GM19438 (cell line): ENCODE results near the gene ARHGAP9.
"Not testable (repeated sequence)": the region's sequence is repeated elsewhere in the genome, so short reads cannot be mapped to it uniquely, and the experiment has no call there.

ENCODE experiments used
- ATAC-seq: cut with Tn5 transposase; IDR thresholded peaks from one replicate; pipeline ENCODE4 v1.9.1; 2021; ENCODE audit warnings: low read depth; ENCODE audit not compliant: unreplicated experiment

ARHGAP9 gene

DNA sequence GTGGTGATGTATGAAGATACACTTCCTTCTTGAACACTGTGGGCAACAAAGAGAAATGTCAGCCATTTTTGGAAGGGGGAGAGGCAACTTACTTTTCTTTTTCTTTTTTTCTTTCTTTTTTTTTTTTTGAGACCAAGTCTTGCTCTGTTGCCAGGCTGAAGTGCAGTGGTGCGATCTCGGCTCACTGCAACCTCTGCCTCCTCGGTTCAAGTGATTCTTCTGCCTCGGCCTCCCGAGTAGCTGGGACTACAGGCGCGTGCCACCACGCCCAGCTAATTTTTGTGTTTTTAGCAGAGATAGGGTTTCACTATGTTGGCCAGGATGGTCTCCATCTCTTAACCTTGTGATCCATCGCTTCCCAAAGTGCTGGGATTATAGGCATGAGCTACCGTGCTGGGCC, 38.1 kb upstream of the ARHGAP9 start:
- not testable (repeated sequence) for ATAC-seq

DNA sequence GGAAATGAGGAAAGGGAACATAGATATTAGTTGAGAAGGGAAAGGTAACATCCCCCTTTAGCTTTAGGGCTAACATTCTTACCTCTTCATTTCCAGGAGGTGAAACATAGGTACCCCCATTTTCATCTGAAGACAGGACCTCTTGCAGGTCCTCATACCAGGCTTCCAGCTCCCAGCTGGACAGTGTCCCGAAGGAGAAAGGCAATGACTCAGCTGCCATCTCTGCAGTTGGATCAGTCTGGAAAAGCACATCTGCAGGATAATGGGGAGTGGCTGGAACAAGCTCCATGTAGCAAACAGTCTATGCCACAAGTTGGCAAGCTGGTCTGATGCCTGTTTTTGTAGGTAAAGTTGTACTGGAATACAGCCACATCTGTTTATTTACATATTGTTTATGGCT, 37.5 kb upstream of the ARHGAP9 start:
- no peak for ATAC-seq

DNA sequence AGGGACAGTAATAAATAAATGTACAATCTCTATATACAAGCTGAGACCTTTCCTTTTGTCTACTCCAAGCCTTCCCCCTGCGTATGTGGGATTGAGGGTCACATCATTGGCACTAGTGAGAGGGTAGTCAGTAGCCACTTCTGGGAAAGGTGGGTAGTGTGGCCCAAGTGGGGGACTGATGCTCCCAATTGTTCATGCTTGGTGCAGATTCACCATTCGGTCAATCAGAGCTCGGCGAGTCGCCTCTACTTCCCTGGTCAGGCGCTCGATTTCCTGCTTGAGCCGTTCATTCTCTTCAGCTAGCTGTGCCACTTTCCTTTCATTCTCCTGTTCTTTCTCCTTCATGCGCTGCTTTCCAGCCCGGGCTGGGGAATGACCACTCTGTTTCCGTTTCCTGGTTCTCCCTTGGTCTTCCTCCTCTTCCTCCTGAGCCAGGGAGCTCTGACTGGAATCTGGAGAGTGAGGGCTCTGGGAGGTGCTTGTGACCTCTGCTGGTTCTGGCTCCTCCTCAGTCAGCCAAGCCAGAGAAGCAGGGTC, 37.0 kb upstream of the ARHGAP9 start:
- no peak for ATAC-seq

DNA sequence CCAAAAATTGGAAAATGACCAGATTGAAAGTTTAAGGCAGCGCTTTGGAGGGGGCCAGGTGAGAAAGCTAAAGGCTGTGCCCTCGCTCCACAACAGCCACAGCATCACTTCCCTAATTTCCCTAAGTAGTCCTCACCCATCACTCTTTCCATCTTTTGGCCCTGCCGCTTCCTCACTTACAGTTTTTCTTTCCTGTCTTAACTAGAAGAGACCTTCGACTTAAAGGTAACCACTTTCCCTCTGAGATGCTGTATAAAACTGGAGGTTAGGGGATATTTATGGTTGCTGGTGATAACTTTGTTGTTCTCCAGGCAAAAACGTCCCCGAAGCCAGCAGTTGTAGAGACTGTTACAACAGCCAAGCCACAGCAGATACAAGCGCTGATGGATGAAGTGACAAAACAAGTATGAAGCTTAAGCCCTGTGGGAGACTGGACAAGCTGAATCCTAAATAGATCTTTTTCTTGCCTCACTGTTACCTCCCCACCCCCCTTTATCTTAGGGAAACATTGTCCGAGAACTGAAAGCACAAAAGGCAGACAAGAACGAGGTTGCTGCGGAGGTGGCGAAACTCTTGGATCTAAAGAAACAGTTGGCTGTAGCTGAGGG, 36.4 kb upstream of the ARHGAP9 start:
- ATAC-seq: no peak

DNA sequence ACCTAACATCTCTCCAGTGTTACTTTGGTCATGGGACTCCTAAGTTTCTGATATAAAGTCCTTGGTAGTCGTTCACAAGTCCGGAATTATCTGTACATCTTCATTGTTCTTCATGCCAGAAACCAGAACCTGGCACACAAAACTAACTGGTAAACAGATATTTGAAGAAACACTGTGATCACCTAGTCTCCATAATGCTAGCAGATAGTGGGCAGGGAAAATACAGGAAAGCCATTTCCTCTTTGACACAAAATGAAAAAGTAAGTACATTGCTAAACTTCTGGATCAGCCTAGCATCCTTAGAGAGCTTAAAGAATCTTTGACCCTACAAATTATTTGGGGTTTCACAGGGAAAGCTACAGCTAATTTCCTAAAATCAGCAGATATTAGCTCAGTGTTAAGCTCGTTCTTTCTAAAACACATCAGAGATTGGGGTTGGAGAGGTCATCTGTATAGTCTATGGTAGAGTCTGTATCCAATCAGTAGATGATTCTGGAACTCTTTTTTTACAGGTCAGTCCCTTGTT, 35.8 kb upstream of the ARHGAP9 start:
- no peak for ATAC-seq

DNA sequence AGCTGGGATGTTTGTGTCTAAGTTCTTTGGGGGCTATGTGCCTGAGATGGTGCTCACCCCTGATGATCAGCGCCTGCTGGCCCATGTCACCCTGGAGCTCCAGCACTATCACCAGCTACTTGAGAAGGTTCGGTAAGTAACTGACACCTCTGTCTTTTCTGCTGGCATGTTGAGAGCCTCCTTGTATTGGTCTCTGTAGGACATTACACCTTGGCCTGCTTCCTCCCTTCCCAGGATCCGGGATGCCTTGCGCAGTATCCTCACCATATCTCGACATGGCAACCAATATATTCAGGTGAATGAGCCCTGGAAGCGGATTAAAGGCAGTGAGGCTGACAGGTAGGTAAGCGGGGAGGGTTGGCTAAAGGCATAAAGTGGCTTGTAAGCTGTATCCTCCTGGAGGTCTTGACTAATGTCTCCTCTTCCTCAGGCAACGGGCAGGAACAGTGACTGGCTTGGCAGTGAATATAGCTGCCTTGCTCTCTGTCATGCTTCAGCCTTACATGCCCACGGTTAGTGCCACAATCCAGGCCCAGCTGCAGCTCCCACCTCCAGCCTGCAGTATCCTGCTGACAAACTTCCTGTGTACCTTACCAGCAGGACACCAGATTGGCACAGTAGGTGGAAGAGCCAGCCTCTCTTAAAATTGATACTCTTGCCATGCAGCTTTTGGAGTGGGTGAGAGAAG, 35.2 kb upstream of the ARHGAP9 start:
- ATAC-seq: no peak

DNA sequence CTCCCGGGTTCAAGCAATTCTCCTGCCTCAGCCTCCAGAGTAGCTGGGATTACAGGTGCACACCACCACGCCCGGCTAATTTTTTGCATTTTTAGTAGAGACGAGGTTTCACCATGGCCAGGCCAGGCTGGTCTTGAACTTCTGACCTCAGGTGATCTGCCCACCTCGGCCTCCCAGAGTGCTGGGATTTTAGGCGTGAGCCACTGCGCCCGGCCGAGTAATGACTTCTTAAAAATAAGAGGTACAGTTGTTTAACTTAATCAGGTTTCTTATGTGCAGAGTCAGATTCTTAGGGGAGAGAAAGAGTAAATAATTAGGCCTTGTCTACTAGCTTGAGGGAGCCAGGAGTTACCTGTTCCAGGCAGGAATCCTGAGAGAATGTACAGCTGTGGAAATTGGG, 34.6 kb upstream of the ARHGAP9 start:
- not testable (repeated sequence) for ATAC-seq

DNA sequence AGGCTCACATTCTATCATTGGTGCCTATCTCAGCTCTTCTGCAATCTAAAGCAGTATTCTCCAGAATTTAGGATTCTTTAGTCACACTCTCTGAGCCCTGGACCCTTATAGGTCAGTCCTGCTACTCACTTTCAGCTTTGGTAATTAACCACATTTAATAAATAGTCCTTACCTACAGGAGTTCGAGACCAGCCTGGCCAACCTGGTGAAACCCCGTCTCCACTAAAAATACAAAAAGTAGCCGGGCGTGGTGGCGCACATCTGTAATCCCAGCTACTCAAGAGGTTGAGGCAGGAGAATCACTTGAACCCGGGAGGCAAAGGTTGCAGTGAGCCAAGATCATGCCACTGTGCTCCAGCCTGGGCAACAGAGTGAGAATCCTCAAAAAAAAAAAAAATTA, 34.0 kb upstream of the ARHGAP9 start:
- not testable (repeated sequence) for ATAC-seq

DNA sequence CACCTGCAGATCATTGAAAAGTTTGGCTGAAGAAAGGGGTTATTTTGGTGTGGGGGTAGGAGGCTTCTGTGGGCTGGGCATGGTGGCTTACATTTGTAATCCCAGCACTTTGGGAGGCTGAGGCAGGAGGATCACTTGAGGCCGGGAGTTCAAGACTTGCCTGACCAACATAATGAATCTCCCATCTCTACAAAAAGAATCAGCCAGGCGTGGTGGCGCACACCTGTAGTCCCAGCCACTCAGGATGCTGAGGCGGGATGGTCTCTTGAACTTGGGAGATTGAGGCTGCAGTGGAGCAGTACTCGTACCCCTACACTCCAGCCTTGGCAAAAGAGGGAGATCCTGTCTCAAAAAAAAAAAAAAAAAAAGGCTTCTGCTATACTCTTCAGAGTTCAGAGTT, 33.6 kb upstream of the ARHGAP9 start:
- ATAC-seq: no peak

DNA sequence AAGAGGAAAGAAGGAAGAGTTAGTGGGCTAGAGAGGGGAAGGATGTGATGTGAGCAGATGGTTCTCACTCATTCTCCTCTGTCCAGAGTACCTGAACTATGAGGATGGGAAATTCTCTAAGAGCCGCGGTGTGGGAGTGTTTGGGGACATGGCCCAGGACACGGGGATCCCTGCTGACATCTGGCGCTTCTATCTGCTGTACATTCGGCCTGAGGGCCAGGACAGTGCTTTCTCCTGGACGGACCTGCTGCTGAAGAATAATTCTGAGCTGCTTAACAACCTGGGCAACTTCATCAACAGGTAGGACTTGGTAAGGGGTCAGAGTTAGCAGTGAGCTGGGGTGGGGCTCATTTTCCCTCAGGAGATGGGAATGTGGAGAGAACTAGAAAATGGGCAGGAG, 33.0 kb upstream of the ARHGAP9 start:
- ATAC-seq: no peak

DNA sequence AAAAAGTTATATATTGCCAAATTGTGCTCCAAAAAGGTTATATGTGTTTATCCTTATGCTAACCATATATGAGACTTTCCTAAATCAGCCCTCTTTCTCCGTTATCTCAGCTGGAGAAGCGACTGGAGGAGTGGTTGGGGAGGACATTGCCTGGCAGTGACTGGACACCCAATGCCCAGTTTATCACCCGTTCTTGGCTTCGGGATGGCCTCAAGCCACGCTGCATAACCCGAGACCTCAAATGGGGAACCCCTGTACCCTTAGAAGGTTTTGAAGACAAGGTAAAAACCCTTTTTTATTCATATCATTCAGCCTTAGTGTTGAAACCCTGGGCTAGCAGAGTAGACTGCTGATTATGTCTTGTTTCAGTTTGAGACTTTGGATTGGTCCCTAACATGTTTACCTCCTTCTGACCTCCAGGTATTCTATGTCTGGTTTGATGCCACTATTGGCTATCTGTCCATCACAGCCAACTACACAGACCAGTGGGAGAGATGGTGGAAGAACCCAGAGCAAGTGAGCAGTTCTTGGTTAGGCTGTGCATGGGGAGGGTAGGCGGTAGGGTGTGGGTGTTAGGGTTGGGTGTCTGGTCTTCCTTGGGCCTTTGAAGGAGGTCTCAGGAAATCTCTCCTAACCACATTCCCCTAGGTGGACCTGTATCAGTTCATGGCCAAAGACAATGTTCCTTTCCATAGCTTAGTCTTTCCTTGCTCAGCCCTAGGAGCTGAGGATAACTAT, 32.1 kb upstream of the ARHGAP9 start:
- no peak for ATAC-seq

DNA sequence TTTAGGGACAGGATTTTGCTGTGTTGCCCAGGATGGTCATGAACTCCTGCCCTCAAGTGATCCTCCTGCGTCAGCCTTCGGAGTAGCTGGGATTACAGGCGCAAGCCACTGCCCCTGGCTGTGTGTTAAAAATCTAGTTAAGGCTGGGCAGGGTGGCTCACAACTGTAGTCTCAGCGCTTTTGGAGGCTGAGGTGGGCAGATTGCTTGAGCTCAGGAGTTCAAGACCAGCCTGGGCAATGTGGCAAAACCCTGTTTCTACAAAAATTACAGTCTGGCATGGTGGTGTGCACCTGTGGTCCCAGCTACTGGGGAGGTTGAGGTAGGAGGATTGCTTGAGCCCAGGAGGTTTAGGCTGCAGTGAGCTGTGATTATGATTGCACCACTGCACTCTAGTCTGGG, 31.5 kb upstream of the ARHGAP9 start:
- no peak for ATAC-seq

DNA sequence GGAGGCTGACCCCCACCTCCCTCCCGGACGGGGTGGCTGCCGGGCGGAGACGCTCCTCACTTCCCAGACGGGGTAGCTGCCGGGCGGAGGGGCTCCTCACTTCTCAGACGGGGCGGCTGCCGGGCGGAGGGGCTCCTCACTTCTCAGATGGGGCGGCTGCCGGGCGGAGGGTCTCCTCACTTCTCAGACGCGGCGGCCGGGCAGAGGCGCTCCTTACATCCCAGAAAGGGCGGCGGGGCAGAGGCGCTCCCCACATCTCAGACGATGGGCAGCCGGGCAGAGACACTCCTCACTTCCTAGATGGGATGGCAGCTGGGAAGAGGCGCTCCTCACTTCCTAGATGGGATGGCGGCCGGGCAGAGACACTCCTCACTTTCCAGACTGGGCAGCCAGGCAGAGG, 28.1 kb upstream of the ARHGAP9 start:
- not testable (repeated sequence) for ATAC-seq

DNA sequence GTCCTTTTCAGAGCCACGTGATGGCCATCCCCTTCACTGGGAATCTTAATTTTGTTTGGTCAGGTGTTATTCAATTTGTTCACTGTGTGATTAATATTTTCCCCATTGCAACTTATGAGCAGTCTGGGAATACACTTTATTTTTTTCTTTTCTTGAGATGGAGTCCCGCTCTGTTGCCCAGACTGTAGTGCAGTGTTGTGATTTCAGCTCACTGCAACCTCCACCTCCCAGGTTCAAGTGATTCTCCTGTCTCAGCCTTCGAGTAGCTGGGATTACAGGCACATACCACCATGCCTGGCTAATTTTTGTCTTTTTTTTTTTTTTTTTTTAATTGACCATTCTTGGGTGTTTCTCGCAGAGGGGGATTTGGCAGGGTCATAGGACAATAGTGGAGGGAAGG, 26.9 kb upstream of the ARHGAP9 start:
- ATAC-seq: not testable (repeated sequence)

DNA sequence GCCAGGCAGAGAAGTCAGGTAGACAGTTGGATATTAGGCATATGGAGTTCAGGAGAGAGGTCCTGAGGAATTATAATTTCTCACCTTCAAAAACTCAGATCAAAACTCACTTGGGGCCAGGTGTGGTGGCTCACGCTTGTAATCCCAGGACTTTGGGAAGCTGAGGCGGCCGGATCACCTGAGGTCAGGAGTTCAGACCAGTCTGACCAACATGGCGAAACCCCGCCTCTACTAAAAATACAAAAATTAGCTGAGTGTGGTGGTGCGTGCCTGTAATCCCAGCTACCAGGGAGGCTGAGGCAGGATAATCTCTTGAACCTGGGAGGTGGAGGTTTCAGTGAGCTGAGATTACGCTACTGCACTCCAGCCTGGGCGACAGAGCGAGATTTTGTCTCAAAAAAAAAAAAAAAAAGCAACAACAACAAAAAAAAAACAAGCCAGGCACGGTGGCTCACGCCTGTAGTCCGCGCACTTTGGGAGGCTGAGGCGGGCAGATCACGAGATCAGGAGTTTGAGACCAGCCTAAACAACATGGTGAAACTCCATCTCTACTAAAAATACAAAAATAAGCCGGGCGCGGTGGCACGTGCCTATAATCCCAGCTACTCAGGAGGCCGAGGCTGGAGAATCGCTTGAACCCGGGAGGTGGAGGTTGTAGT, 22.8 kb upstream of the ARHGAP9 start:
- ATAC-seq: not testable (repeated sequence)

DNA sequence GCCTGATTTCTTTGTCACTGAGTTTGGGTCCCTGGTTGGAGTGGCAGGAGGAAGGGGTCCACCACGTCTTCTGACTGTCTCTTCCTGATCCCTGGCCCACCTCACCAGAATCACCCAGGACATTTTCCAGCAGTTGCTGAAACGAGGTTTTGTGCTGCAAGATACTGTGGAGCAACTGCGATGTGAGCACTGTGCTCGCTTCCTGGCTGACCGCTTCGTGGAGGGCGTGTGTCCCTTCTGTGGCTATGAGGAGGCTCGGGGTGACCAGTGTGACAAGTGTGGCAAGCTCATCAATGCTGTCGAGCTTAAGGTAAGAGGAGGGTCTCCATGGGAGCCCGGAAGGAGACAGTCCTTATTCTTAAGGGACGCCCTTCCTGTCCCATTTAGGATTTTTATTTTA, 20.5 kb upstream of the ARHGAP9 start:
- ATAC-seq: no peak

DNA sequence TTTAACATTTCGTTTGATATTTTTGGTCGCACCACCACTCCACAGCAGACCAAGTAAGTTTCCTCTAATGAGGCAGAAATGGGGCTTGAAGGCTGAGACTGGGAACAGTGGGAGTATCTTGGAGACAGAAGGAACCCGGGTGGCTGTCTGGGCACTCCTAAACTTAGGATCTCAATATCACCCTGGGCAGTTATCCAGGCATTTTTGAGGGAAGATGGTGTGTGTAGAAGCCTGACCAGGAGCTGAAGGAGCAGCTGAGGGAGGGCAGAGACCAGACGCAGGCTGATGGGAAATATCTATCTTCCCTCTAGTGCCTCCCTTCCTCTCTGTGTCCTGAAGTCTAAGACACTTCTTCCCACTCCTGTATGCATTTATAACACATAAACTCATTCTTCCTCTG, 18.9 kb upstream of the ARHGAP9 start:
- no peak for ATAC-seq

DNA sequence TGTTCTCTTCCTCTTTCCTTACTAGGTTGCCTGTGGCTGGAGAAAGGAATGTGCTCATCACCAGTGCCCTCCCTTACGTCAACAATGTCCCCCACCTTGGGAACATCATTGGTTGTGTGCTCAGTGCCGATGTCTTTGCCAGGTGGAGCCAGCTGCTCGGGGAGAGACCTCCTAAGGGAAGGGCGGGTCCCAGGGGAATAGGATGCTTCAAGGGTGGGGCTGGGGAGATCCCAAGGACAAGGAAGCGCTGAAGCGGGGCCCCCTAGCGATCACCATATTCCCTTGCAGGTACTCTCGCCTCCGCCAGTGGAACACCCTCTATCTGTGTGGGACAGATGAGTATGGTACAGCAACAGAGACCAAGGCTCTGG, 18.5 kb upstream of the ARHGAP9 start:
- no peak for ATAC-seq

DNA sequence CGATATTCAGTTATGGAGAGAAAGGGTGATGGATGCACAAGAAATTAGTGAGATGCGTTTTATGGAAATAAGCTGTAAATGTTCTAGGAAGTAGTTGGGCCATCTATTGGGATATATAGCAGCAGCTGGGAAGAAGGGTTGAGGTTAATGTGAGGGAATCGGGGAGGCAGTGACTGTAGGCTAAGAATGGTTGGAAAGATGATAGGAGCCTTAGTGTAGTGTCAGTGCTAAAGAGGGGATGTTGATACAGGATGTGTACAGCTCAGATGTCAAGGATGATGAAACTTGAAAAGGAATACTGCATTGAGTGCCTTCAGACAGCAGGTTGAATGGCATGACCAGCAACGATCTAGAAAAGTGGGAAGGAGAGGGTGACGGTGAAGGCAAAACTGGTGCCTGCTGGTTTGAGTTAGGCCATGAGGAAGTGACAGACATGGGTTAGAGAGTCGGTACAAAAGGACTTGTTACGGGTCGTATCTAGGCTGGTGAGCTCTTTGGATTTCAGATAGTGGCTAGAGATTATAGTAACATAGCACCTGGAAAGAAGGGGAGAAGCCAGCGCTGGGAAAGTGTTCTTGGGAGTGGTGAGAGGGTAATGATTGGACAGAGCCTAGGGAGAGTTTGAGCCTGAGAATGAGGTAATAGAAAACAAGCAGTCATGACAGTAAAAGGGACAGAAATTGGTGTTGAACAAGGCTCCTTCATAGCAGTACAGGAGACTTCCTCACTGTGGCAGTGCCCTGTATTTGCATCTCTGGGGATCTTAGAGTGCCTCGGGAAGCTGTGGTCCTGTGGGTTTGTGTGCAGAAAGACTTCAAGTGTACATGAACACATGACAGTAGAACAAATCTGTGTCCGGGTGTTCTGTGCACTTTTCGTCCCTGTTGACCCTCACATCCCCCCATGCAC, 17.8 kb upstream of the ARHGAP9 start:
- no peak for ATAC-seq

DNA sequence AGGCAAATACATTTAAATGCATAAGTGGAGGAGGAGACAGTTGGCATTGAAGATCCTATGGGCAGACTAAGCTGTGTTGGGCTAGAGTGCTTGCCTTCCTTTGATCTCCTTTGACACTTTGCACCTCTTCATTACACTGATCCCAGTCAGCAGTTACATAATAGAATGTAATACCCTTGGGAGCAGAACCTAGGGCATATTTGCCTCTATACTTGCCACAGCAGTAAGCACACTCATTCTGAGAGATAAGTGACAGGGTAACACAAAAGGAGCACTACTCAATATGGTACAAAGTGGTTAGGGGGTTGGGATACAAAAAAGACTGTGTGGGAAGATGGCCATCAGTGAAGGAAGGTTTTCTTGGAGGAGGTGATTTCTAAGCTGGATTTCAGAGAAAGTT, 17.2 kb upstream of the ARHGAP9 start:
- ATAC-seq: no peak
